HG03565 (cell line): ENCODE results near the gene LAPTM4A.

ENCODE experiments used
- ATAC-seq: cut with Tn5 transposase; IDR thresholded peaks from one replicate; pipeline ENCODE4 v1.9.1; 2021; ENCODE audit warnings: mild to moderate bottlenecking, moderate library complexity; ENCODE audit not compliant: unreplicated experiment

The LAPTM4A gene

DNA sequence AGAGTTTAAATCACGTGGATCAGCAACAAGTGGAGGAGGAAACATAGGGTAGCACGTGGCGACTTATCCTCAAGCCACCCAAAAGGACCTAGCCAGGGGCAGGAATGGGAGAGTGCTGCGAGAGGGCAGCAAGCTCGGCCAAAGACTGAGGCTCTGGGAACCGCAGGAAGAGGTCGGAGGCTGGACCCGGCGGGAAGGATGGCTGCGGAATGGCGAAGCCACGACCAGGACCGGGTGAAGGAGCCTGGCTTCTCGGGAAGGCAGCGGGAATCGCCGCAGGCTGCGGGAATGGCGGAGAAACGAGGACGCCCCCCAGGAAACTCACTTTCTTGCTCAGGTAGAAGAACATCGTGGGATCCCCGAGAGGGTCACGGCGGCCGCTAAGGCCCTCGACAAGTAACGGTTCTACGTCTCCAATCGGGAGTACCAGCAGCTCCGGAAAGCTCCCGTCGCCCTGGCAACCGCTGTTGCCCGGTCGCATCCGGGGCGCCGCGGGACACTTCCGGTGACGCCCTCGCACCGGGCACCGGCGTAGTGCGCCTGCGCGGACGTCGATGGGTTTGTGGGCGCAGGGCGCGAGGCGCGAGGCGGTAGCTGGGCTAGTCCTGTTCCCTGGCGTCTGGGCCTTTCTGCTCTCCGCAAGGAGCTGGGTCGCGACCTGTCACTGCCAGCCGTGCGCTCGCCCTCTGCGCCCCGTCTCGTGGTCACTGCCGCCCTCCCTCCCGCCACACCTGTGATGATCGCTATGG, 61.6 kb downstream of the LAPTM4A start, which contains the start of gene WDR35:
Gene WDR35 (minus strand): TSS at position 439 of the 749 bp plus-strand sequence. CDS start 90 bp downstream, at position 349.
- peak; percentile 75 for ATAC-seq

DNA sequence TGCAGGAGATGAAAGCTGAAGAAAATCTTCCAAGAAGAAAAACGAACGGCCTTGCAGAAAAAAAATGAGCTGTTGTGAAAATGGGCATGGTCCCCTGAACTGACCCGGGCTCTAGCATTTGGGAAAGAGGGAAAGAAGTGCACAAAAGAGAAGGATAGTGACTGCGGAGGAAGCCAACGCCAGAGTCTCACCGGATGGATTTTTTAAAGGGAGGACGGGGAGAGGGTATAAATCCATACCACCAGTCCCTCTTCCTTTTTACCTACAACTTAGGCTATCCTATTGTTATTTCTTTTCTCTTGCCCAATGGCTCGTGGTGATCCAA, 62.1 kb downstream of the LAPTM4A start:
- no peak for ATAC-seq

DNA sequence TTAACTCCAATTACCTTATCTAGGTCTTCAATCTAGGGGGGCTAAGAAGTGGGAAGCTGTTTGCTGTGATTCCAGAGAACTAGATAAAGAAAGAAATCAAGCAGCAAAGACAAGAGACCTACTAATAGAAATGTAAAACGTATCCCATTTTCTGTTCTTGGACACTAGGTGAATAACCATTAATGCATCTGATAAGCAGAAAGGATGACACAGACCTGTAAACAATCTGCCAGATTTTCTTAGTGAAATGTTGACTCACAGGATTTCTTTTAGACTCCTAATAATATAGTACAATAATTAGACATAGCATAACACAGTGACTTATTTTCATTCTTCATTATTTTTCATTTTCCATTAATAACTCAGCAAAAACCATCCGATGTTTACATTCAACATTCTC, 62.8 kb downstream of the LAPTM4A start:
- no peak for ATAC-seq

DNA sequence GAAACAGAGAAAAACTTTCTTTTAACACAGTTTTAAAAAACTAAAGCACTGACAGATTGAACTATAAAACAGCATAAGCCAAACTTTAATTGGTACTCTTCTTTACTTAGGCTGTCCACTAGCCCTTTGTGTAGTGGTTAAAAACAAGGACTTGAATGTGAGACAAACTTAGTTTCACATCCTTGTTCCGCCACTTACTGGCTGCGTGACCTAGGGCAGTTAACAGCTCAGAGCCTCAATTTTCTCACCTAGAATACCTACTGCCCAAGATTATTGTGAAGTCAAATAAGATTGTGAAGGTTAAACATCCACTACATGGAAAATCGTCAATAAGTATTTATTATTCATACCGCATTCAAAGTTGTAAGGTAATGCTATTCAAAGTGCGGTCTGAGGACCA, 63.5 kb downstream of the LAPTM4A start:
- ATAC-seq: peak; percentile 84
